ENCODE data around the gene USP6. TPM values are rescaled to one million over a fixed set of nuclear protein-coding genes. Genes with fewer than 3 reads are reported as not detected.

The USP6 gene
- total and polyA plus RNA-seq, 2 of the 4 experiments (the other 2 are of a cell fraction): 0.02 TPM; not detected in 1

GRCh38 chr17:5211458-5211857, 95.6 kb downstream of the USP6 start:
- Histone ChIP-seq H2BK120ac (ENCODE audit: low read depth, low read length) (no peak overlapping the region), H2AK9ac (replicated peaks; ENCODE audit: low read depth, low read length, poor library complexity) (no peak overlapping the region), H3K18ac (ENCODE audit: low read depth, low read length) (no peak overlapping the region), H3K27ac (ENCODE audit: insufficient read depth, low read length) (no peak overlapping the region), H4K20me1 (ENCODE audit: insufficient read depth, low read length) (no peaks in the 10 kb centered on the region), H3K14ac (replicated peaks; ENCODE audit: low read depth, low read length) (no peak overlapping the region), H3K56ac (ENCODE audit: extremely low read depth, insufficient read depth, low read length) (no peak overlapping the region), H3K9ac (ENCODE audit: low read depth, low read length) (no peak overlapping the region), H2BK5ac (ENCODE audit: low read depth, low read length, poor library complexity, severe bottlenecking) (no peak overlapping the region), H4K5ac (ENCODE audit: low read depth, low read length) (no peak overlapping the region), H3K4me3 (ENCODE audit: insufficient read depth, low read depth, low read length) (no peak overlapping the region), H4K8ac (ENCODE audit: low read depth in 2 of 2, low read length in 2 of 2) (no peak overlapping the region), H3K4me2 (ENCODE audit: low read depth, low read length) (no peak overlapping the region), H3K27me3 (ENCODE audit: control insufficient read depth, insufficient read depth, low read length) (no peaks in the 10 kb centered on the region), H2BK15ac (ENCODE audit: low read depth, low read length) (no peak overlapping the region), H2AK5ac (ENCODE audit: low read depth, low read length) (no peak overlapping the region), H3K79me1 (ENCODE audit: low read depth in 1 of 2, low read length in 2 of 2) (no peaks in the 10 kb centered on the region), H3K36me3 (ENCODE audit: control insufficient read depth, insufficient read depth, low read length) (0 out of 2 replicates have a peak, but pooled peaks cover 1% of the 10 kb centered on the region), H3K4ac (ENCODE audit: low read depth, low read length) (no peak overlapping the region), H3K23ac (ENCODE audit: low read depth, low read length) (no peak overlapping the region), H4K91ac (ENCODE audit: insufficient read depth, low read depth, low read length) (no peak overlapping the region), H3K9me1 (ENCODE audit: insufficient read depth, low read length) (no peaks in the 10 kb centered on the region), H2AFZ (replicated peaks; ENCODE audit: low read length, poor library complexity) (no peak overlapping the region), H3K9me3 (ENCODE audit: control insufficient read depth, insufficient read depth, low read length) (no peaks in the 10 kb centered on the region), H2BK20ac (ENCODE audit: low read depth, low read length) (no peak overlapping the region), H3K4me1 (ENCODE audit: control insufficient read depth, insufficient read depth, low read length) (no peaks in the 10 kb centered on the region)
- TF ChIP-seq NFE2L2 (IDR thresholded peaks at IDR 0.05; ENCODE audit: low read depth, low read length) (no peak), RCOR1 (IDR thresholded peaks at IDR 0.05; ENCODE audit: insufficient replicate concordance, low read length) (no peak), SMC3 (IDR thresholded peaks at IDR 0.05; ENCODE audit: low read depth, low read length) (no peak), RFX5 (IDR thresholded peaks at IDR 0.05; ENCODE audit: low read depth, low read length) (no peak), FOS (IDR thresholded peaks at IDR 0.05; ENCODE audit: low read depth, low read length) (no peak), BHLHE40 (IDR thresholded peaks at IDR 0.05; ENCODE audit: low read depth, low read length) (no peak), MAZ (IDR thresholded peaks at IDR 0.05; ENCODE audit: borderline replicate concordance, low read depth, low read length) (no peak), RAD21 (IDR thresholded peaks at IDR 0.05; ENCODE audit: low read length) (no peak), CHD1 (IDR thresholded peaks at IDR 0.05; ENCODE audit: low read depth, low read length) (no peak), MXI1 (IDR thresholded peaks at IDR 0.05; ENCODE audit: borderline replicate concordance, low read depth, low read length) (no peak), MAFK (IDR thresholded peaks at IDR 0.05; ENCODE audit: low read depth, low read length) (no peak), CEBPB (IDR thresholded peaks at IDR 0.05; ENCODE audit: low read depth, low read length) (no peak), POLR2A (IDR thresholded peaks at IDR 0.05; ENCODE audit: low read depth, low read length) (no peak)
- TF ChIP-seq, protein P1, sequence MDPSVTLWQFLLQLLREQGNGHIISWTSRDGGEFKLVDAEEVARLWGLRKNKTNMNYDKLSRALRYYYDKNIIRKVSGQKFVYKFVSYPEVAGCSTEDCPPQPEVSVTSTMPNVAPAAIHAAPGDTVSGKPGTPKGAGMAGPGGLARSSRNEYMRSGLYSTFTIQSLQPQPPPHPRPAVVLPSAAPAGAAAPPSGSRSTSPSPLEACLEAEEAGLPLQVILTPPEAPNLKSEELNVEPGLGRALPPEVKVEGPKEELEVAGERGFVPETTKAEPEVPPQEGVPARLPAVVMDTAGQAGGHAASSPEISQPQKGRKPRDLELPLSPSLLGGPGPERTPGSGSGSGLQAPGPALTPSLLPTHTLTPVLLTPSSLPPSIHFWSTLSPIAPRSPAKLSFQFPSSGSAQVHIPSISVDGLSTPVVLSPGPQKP (IDR thresholded peaks at IDR 0.05; ENCODE audit: borderline replicate concordance, low read depth, low read length): no peak
- TF ChIP-seq, protein P2, sequence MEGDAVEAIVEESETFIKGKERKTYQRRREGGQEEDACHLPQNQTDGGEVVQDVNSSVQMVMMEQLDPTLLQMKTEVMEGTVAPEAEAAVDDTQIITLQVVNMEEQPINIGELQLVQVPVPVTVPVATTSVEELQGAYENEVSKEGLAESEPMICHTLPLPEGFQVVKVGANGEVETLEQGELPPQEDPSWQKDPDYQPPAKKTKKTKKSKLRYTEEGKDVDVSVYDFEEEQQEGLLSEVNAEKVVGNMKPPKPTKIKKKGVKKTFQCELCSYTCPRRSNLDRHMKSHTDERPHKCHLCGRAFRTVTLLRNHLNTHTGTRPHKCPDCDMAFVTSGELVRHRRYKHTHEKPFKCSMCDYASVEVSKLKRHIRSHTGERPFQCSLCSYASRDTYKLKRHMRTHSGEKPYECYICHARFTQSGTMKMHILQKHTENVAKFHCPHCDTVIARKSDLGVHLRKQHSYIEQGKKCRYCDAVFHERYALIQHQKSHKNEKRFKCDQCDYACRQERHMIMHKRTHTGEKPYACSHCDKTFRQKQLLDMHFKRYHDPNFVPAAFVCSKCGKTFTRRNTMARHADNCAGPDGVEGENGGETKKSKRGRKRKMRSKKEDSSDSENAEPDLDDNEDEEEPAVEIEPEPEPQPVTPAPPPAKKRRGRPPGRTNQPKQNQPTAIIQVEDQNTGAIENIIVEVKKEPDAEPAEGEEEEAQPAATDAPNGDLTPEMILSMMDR (conservative IDR thresholded peaks at IDR 0.05; ENCODE audit: low read depth, low read length): no peak
- TF ChIP-seq, protein P3, sequence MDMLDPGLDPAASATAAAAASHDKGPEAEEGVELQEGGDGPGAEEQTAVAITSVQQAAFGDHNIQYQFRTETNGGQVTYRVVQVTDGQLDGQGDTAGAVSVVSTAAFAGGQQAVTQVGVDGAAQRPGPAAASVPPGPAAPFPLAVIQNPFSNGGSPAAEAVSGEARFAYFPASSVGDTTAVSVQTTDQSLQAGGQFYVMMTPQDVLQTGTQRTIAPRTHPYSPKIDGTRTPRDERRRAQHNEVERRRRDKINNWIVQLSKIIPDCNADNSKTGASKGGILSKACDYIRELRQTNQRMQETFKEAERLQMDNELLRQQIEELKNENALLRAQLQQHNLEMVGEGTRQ (IDR thresholded peaks at IDR 0.05; ENCODE audit: low read depth, low read length): no peak
- no peak for ATAC-seq (ENCODE audit: low read depth)
- intact Hi-C loops (cut with micrococcal nuclease): no loop called here
- CTCF ChIA-PET: no interaction called here
- no CpG with 5 or more reads among the region's 7 CpGs for WGBS, 2 experiments (ENCODE audit: extremely low coverage in 2 of 2, insufficient read length in 1 of 2)
- in situ Hi-C loops (cut with MboI; ENCODE audit: low sequenced_read_pairs): no loop called here
- dilution Hi-C loops (cut with HindIII; ENCODE audit: low sequenced_read_pairs, unreplicated experiment): no loop called here
- no peak for DNase-seq
- no TSS peak for BruUV-seq (replicated peaks)
- POLR2A ChIA-PET (ENCODE audit: unreplicated experiment): no interaction called here

All from IMR-90 (cell line).